Lower lobe of right lung (tissue), 2 donors: ENCODE data around the gene TM9SF2. TPM values are rescaled to one million over a fixed set of nuclear protein-coding genes. Genes with fewer than 3 reads are reported as not detected.

Experiments used
- ATAC-seq, 2 donors: fragments of 200-7000 bp; cut with Tn5 transposase; one replicate each; pipeline ENCODE4 v1.9.1; 2020 to 2022; ENCODE audit warnings: mild to moderate bottlenecking in 2 of 2, moderate library complexity in 2 of 2
- DNase-seq: peaks from one replicate; pipeline ENCODE4 v3.0.0-alpha.2; 2020
- H3K27ac ChIP-seq: fragments of 200-600 bp; one replicate; pipeline ENCODE4 v1.8.0; 2022
- H3K27me3 ChIP-seq: fragments of 200-600 bp; one replicate; pipeline ENCODE4 v1.8.0; 2022; ENCODE audit warnings: low read depth
- H3K36me3 ChIP-seq: fragments of 200-600 bp; one replicate; pipeline ENCODE4 v1.8.0; 2022; ENCODE audit warnings: mild to moderate bottlenecking
- H3K4me1 ChIP-seq: fragments of 200-600 bp; one replicate; pipeline ENCODE4 v1.8.0; 2022
- H3K4me3 ChIP-seq: fragments of 200-600 bp; one replicate; pipeline ENCODE4 v1.8.0; 2022; ENCODE audit warnings: mild to moderate bottlenecking
- H3K9me3 ChIP-seq: fragments of 200-600 bp; one replicate; pipeline ENCODE4 v1.8.0; 2022
- CTCF ChIP-seq: fragments of 200-600 bp; IDR thresholded peaks from one replicate; pipeline ENCODE4 v1.8.0; 2022; ENCODE audit warnings: antibody characterized with exemption, mild to moderate bottlenecking
- intact Hi-C: fragments of 100-400 bp; cut with DNase I; formaldehyde crosslinking; loops from one replicate; pipeline ENCODE4 v1.11.0; 2022
- total RNA-seq: library from RNA; stranded (reverse); fragmentation: NEBNext Ultra II Directional; extraction: Animal tissue kit (Norgen Biotek cat#: 25700); gene quantifications from one replicate; pipeline ENCODE4 v1.2.1, GENCODE V29; 2021
- donor health status: DM: no; HTN: yes; CAD: no; lungs with severe emphysema.

Gene TM9SF2
- total RNA-seq, 1 donor from 2014 or later, result 138 TPM

- peak overlapping the region; percentile 32 for H3K27ac ChIP-seq
- no peak for TF ChIP-seq CTCF
- H3K27me3 ChIP-seq, result no peaks in the 10 kb centered on the region
- DNase-seq, result no peak
- intact Hi-C loops, result no loop called here
- peaks cover 14% of the 10 kb centered on the region for H3K4me1 ChIP-seq
- H3K9me3 ChIP-seq, result no peaks in the 10 kb centered on the region
- peak; percentile 64 to 82 for ATAC-seq
- H3K36me3 ChIP-seq, result peaks cover 90% of the 10 kb centered on the region
- H3K4me3 ChIP-seq, result no peak overlapping the region
These were observed 41.6 kb downstream of the TM9SF2 start for GRCh38 chr13:99542788-99543406.

GRCh38 chr13:99545361-99545760, 44.1 kb downstream of the TM9SF2 start:
- Histone ChIP-seq H3K27ac (no peak overlapping the region), H3K36me3 (peaks cover 95% of the 10 kb centered on the region), H3K9me3 (no peaks in the 10 kb centered on the region), H3K27me3 (no peaks in the 10 kb centered on the region), H3K4me3 (no peak overlapping the region), H3K4me1 (peaks cover 14% of the 10 kb centered on the region)
- no peak for ATAC-seq
- no peak for DNase-seq
- TF ChIP-seq CTCF, result no peak
- intact Hi-C loops, result no loop called here

GRCh38 chr13:99545979-99546378, 44.7 kb downstream of the TM9SF2 start:
- H3K27ac ChIP-seq, result no peak overlapping the region
- no peak for TF ChIP-seq CTCF
- peaks cover 14% of the 10 kb centered on the region for H3K4me1 ChIP-seq
- H3K27me3 ChIP-seq, result no peaks in the 10 kb centered on the region
- no peak overlapping the region for H3K4me3 ChIP-seq
- H3K36me3 ChIP-seq, result peaks cover 96% of the 10 kb centered on the region
- DNase-seq, result no peak
- intact Hi-C loops, result no loop called here
- no peaks in the 10 kb centered on the region for H3K9me3 ChIP-seq
- no peak for ATAC-seq

- H3K9me3 ChIP-seq, result no peaks in the 10 kb centered on the region
- intact Hi-C loops, result no loop called here
- H3K36me3 ChIP-seq, result peaks cover 96% of the 10 kb centered on the region
- H3K27ac ChIP-seq, result no peak overlapping the region
- H3K27me3 ChIP-seq, result no peaks in the 10 kb centered on the region
- TF ChIP-seq CTCF, result no peak
- peaks cover 14% of the 10 kb centered on the region for H3K4me1 ChIP-seq
- H3K4me3 ChIP-seq, result no peak overlapping the region
- DNase-seq (no peak), ATAC-seq (no peak)
These were observed 45.6 kb downstream of the TM9SF2 start for GRCh38 chr13:99546878-99547277.

- no peak for TF ChIP-seq CTCF
- intact Hi-C loops, result no loop called here
- Histone ChIP-seq H3K27me3 (no peaks in the 10 kb centered on the region), H3K4me1 (peaks cover 7% of the 10 kb centered on the region), H3K4me3 (no peak overlapping the region), H3K27ac (no peak overlapping the region), H3K36me3 (peaks cover 98% of the 10 kb centered on the region), H3K9me3 (no peaks in the 10 kb centered on the region)
- DNase-seq (no peak), ATAC-seq (peak; percentile 62 to 66)
These were observed 47.2 kb downstream of the TM9SF2 start for GRCh38 chr13:99548448-99548847.
